ENCODE data around the gene MOB3B.

Gene MOB3B

DNA sequence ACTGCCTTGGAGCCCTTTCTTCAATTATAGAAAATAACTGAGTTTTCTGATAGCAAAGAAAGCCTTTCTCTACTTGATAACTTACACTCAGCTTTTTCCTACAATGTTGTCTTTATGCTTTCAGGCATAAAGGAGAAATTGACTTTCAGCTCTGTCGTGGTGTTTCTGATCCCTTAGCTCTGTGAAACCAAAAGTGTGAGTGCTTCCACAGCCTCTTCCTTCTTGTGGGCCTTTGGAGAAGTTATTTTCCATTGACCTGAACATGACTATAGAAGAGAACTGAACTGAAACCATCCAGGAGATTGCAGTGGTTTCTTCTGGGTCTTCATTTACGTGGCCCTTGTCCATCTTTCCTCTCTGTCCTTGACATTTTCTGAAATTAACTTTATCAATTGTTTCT, 173.2 kb downstream of the MOB3B start:
- TF ChIP-seq, protein P1, sequence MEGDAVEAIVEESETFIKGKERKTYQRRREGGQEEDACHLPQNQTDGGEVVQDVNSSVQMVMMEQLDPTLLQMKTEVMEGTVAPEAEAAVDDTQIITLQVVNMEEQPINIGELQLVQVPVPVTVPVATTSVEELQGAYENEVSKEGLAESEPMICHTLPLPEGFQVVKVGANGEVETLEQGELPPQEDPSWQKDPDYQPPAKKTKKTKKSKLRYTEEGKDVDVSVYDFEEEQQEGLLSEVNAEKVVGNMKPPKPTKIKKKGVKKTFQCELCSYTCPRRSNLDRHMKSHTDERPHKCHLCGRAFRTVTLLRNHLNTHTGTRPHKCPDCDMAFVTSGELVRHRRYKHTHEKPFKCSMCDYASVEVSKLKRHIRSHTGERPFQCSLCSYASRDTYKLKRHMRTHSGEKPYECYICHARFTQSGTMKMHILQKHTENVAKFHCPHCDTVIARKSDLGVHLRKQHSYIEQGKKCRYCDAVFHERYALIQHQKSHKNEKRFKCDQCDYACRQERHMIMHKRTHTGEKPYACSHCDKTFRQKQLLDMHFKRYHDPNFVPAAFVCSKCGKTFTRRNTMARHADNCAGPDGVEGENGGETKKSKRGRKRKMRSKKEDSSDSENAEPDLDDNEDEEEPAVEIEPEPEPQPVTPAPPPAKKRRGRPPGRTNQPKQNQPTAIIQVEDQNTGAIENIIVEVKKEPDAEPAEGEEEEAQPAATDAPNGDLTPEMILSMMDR (IDR thresholded peaks at IDR 0.05; ENCODE audit: borderline replicate concordance, control extremely low read depth, extremely low read depth, insufficient read depth, missing control alignments), result no peak
- DNase-seq (ENCODE audit: low spot score), result no peak
- in situ Hi-C loops (cut with MboI; ENCODE audit: low sequenced_read_pairs, unreplicated experiment), result no loop called here

GRCh38 chr9:27355166-27355565, 174.4 kb downstream of the MOB3B start:
- in situ Hi-C loops (cut with MboI; ENCODE audit: low sequenced_read_pairs, unreplicated experiment), result no loop called here
- TF ChIP-seq, protein P1 (IDR thresholded peaks at IDR 0.05; ENCODE audit: borderline replicate concordance, control extremely low read depth, extremely low read depth, insufficient read depth, missing control alignments), result no peak
- no peak for DNase-seq (ENCODE audit: low spot score)

DNA sequence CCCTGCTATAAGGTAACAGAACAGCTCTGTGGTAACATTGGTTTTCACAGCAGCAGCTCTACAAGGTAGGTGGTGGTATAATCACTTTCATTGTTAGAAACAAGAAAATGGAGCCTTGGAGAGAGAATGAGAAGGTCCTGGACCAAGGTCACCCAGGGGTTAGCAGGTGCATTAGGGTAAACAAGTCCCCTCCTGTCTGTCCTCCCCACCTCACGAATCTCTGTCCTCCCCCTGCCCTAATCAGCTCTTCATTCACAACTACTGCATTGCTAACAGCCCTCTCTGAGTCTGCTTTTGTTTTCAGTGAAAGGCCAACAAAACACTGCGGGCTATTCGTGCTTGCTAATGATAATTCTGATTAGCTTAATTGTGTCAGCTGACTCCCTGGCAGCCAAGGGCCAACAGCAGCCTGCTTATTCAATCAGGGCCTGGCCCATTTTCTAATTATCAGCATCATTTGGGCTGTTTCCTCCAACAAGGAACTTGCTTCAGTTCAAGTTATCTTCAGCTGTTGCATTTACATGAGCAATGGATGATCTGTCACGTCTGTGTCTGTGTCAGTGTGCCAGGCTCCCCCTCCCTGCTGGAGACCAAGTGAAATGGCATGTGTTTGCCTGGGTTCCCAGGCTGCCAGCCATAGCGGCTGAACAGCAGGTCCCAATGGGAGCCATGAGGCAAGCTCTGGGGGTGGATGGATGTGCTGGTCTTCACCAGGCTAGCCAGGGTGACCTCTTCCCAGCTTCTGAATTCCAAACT, 176.0 kb downstream of the MOB3B start:
- in situ Hi-C loops (cut with MboI; ENCODE audit: low sequenced_read_pairs, unreplicated experiment), result no loop called here
- DNase-seq (ENCODE audit: low spot score), result no peak
- TF ChIP-seq, protein P1 (IDR thresholded peaks at IDR 0.05; ENCODE audit: borderline replicate concordance, control extremely low read depth, extremely low read depth, insufficient read depth, missing control alignments), result no peak

DNA sequence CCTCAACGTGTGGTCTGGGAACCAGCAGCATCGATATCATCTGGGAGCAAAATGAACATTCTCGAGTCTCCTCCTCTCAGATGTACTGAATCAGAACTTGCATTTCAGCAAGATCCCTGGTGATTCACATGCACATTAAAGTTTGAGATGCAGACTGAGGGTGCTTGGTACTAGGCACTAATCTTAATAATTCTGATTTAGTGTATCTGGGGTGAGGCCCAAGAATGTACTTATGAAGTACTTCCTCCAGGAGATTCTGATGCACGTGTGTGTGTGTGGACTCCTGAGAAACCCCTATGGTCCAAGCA, 176.5 kb downstream of the MOB3B start:
- no peak for DNase-seq (ENCODE audit: low spot score)
- in situ Hi-C loops (cut with MboI; ENCODE audit: low sequenced_read_pairs, unreplicated experiment), result no loop called here
- TF ChIP-seq, protein P1 (IDR thresholded peaks at IDR 0.05; ENCODE audit: borderline replicate concordance, control extremely low read depth, extremely low read depth, insufficient read depth, missing control alignments), result no peak

GRCh38 chr9:27352457-27353165, 177.0 kb downstream of the MOB3B start:
- TF ChIP-seq, protein P1 (IDR thresholded peaks at IDR 0.05; ENCODE audit: borderline replicate concordance, control extremely low read depth, extremely low read depth, insufficient read depth, missing control alignments), result no peak
- in situ Hi-C loops (cut with MboI; ENCODE audit: low sequenced_read_pairs, unreplicated experiment), result no loop called here
- DNase-seq (ENCODE audit: low spot score), result no peak

GRCh38 chr9:27351438-27351837, 178.2 kb downstream of the MOB3B start:
- TF ChIP-seq, protein P1 (IDR thresholded peaks at IDR 0.05; ENCODE audit: borderline replicate concordance, control extremely low read depth, extremely low read depth, insufficient read depth, missing control alignments), result no peak
- no peak for DNase-seq (ENCODE audit: low spot score)
- in situ Hi-C loops (cut with MboI; ENCODE audit: low sequenced_read_pairs, unreplicated experiment), result no loop called here
